Measurements from ENCODE around the gene NOTCH4. TPM values are rescaled to one million over a fixed set of nuclear protein-coding genes. Genes with fewer than 3 reads are reported as not detected.

NOTCH4 gene
- total and polyA plus RNA-seq, 3 donors from 2014 or later = 12.4 to 26.9 (median 15.2) TPM

DNA sequence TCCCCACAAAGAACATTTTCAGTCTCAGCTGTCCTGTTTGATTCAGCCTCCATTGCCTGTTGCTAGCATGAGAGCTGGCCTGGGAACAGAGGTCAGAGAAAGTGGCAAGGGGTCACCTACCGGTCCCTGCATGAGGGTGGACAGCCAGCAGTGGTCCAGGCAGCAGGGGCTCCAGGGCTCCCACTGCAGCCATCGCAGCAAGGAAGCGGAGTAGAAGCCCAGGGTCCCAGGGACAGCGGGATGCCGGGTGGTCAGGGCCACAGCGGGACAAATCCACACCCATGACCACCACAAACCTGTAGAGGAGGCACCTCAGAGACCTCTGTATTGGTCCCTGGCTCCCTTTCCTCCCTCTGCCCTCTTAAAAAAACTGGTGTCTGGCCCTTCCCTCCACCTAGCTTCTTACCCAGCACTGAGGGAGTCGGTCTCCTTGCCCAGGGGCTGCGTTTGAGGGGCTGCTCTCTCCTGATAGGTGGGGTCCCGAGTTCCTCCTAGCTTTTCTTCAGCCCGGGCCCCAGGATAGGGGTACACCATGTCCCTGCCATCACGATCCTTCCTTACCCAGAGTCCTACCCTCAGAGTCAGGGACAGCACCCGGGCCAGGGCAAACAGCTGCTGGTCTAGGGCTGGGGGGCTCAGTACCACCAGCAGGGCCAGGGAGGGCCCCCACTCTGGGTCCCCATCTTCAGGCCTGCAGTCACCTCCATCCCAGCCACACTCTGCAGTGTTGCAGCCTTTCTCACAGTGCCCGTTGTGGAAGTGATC lies 23.0 kb downstream of the NOTCH4 start:
- H3K4me1 ChIP-seq = peaks cover 12% of the 10 kb centered on the region
- no peak for DNase-seq

DNA sequence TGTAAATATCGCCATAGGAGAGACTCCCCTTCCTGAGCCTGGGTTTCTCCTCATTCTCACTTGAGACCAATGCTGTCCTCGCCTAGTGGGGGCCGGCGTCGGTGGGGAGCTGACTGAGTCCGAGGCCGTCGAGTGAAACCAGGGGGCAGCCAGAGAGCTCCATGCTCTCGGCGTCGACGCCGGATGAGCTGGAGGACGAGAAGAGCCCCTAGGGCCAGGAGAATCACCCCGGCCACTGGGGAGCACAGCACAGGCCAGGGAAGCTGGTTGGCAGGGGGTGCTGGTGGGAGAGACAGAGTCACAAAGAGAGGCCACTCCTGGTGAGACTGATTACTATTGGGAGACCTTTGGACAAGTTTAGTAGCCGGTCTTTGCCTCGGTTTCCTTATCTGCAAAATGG lies 25.0 kb downstream of the NOTCH4 start:
- no peaks in the 10 kb centered on the region for H3K36me3 ChIP-seq (ENCODE audit: low read depth, missing control alignments)

More for the DNA sequence above, 23.0 kb downstream of the NOTCH4 start:
- TF ChIP-seq, protein P1, sequence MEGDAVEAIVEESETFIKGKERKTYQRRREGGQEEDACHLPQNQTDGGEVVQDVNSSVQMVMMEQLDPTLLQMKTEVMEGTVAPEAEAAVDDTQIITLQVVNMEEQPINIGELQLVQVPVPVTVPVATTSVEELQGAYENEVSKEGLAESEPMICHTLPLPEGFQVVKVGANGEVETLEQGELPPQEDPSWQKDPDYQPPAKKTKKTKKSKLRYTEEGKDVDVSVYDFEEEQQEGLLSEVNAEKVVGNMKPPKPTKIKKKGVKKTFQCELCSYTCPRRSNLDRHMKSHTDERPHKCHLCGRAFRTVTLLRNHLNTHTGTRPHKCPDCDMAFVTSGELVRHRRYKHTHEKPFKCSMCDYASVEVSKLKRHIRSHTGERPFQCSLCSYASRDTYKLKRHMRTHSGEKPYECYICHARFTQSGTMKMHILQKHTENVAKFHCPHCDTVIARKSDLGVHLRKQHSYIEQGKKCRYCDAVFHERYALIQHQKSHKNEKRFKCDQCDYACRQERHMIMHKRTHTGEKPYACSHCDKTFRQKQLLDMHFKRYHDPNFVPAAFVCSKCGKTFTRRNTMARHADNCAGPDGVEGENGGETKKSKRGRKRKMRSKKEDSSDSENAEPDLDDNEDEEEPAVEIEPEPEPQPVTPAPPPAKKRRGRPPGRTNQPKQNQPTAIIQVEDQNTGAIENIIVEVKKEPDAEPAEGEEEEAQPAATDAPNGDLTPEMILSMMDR (IDR thresholded peaks at IDR 0.05) = no peak
- H3K4me3 ChIP-seq = no peak overlapping the region
- intact Hi-C loops (cut with DNase I; ENCODE audit: low total_unique reads) = no loop called here
- H3K27ac ChIP-seq = no peak overlapping the region
- WGBS, 2 donors = 83 to 90% methylated on average over 8 to 13 of the region's 13 CpGs
- no peaks in the 10 kb centered on the region for H3K36me3 ChIP-seq (ENCODE audit: low read depth, missing control alignments)
- H3K9me3 ChIP-seq = no peaks in the 10 kb centered on the region
- no peaks in the 10 kb centered on the region for H3K27me3 ChIP-seq

DNA sequence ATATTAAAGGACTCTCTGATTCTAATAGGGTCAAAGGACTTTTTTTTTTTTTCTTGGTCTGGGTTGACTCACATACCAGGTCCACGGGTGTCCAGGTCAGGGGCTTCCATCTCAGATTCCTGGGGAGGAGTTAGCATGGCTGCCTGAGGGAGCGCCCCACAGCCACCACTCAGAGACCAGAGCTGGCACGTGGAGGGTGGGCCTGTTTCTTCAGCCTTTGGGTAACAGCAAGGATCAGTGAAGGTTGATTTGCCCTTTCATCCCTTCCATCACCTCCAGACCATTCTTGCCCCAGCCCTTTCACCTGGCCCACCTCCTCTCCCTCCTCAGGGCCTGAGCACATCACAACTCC lies 25.5 kb downstream of the NOTCH4 start:
- H3K4me1 ChIP-seq = peaks cover 20% of the 10 kb centered on the region
- no peaks in the 10 kb centered on the region for H3K27me3 ChIP-seq
- no peak overlapping the region for H3K4me3 ChIP-seq
- H3K9me3 ChIP-seq = no peaks in the 10 kb centered on the region
- no peak for DNase-seq
- 73 to 92% methylated on average over 3 of the region's 3 CpGs for WGBS, 2 donors
- H3K36me3 ChIP-seq (ENCODE audit: low read depth, missing control alignments) = no peaks in the 10 kb centered on the region
- no peak overlapping the region for H3K27ac ChIP-seq
- intact Hi-C loops (cut with DNase I; ENCODE audit: low total_unique reads) = no loop called here
- no peak for TF ChIP-seq POLR2A (IDR thresholded peaks at IDR 0.05)
- TF ChIP-seq, protein P1 (IDR thresholded peaks at IDR 0.05) = no peak

More for the DNA sequence above, 25.0 kb downstream of the NOTCH4 start:
- no peak overlapping the region for H3K27ac ChIP-seq
- no peak for DNase-seq
- intact Hi-C loops (cut with DNase I; ENCODE audit: low total_unique reads) = no loop called here
- no peak for TF ChIP-seq POLR2A (IDR thresholded peaks at IDR 0.05)
- TF ChIP-seq, protein P1 (IDR thresholded peaks at IDR 0.05) = no peak
- 83 to 88% methylated on average over 17 of the region's 17 CpGs for WGBS, 2 donors
- H3K27me3 ChIP-seq = no peaks in the 10 kb centered on the region
- H3K9me3 ChIP-seq = no peaks in the 10 kb centered on the region
- H3K4me1 ChIP-seq = peaks cover 20% of the 10 kb centered on the region
- H3K4me3 ChIP-seq = no peak overlapping the region

DNA sequence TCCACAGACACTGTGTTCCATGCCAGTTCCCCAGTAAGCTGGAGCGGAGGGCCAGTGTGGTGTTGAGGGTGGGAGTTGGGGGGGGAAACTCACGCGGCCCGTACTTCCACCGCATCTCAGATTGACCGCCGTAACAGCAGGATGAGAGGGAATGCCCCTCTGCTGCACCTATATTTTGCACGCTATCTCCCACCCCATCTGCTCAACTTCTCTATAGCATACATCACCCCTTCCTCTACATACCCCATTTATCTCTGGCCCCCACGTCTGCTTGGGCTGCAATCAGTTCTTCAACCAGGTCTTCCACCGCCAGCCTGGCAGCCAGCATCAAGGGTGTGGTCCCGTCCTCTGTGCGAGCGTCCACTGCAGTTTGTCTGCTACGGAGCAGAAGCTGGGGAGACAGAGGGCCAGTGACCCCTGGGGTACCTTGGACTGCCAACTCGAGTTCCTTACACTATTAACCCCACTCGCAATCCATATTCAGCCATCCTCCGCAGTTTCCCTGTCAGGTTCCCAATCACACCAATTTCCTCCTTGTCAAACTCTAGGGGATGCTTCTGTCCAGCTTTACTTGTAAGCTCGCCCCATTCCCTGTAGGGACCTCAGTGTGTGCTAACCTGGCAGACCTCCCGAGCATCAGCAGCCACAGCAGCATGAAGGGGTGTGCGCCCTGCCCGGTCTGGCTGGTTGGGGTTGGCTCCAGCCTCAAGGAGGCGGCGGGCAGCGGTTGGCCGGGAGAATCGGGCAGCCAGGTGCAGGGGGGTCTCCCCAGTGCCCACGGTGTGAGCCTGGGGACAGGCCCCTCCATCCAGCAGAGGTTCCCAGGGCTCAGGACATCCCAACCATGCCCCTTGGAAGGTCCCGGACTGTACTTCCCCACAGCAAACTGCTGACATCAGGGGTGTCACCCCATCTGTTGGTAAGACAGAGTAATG lies 26.9 kb downstream of the NOTCH4 start:
- Histone ChIP-seq H3K27me3 (no peaks in the 10 kb centered on the region), H3K36me3 (ENCODE audit: low read depth, missing control alignments) (no peaks in the 10 kb centered on the region), H3K4me3 (peak overlapping the region; percentile 87 to 99), H3K4me1 (peaks cover 20% of the 10 kb centered on the region), H3K9me3 (no peaks in the 10 kb centered on the region), H3K27ac (peak overlapping the region; percentile 100)
- WGBS, 2 donors = 6 to 10% methylated on average over 19 to 28 of the region's 28 CpGs
- TF ChIP-seq, protein P1 (IDR thresholded peaks at IDR 0.05) = no peak
- TF ChIP-seq POLR2A (IDR thresholded peaks at IDR 0.05) = no peak
- peak; percentile 48 for DNase-seq
- intact Hi-C loops (cut with DNase I; ENCODE audit: low total_unique reads) = no loop called here

All from testis (tissue), 3 donors.